Ecto neural progenitor cell (in vitro differentiated cells): Measurements from ENCODE around the gene KRT38.
"Not testable (repeated sequence)": the region's sequence is repeated elsewhere in the genome, so short reads cannot be mapped to it uniquely, and the experiment has no call there.

Experiments used
- DNase-seq: peaks from one replicate; pipeline ENCODE4 v3.0.0-alpha.2; 2018; ENCODE audit warnings: low spot score

KRT38 gene

DNA sequence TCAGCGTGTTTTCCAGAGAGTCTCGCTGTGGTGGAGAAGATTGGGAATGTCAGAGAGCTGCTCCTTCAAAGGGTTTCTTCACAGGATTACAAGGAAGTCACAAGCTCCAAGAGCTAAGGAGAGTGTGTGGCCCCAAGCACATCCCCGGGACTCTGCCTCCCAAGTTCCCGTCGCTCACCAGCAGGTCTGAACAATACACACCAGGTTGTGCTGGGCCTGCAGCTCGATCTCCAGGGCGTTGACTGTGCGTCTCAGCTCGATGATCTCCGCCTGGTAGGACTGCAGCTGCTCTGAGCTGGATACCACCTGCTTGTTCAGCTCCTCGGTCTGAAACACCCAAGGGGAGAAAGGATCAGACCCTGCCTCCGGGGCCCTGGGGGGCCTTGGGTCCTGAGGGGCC is 45.7 kb downstream of the KRT38 start:
- not testable (repeated sequence) for DNase-seq

- no peak for DNase-seq
Observed at GRCh38 chr17:41394254-41394996, 46.4 kb downstream of the KRT38 start.

GRCh38 chr17:41393826-41394225 is 47.0 kb downstream of the KRT38 start:
- no peak for DNase-seq

DNA sequence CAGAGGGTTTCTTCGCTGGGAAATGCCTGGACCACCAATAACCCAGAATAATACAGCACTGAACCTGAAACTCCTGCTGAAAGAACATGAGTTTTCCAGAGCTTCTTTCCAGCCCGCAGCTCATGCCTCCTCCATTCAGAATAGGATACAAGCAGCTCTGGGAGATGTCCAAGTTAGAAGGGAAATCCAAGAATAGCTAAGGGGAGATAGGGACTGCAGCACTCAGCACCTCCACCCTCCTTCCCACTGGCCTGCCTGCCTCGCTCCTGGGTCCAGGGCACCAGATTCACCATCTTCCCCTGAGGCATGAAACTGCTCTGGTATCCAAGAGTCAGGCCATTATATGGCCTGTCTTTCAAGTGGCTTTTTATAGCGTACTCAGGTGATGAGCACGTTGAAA is 47.5 kb downstream of the KRT38 start:
- no peak for DNase-seq

DNA sequence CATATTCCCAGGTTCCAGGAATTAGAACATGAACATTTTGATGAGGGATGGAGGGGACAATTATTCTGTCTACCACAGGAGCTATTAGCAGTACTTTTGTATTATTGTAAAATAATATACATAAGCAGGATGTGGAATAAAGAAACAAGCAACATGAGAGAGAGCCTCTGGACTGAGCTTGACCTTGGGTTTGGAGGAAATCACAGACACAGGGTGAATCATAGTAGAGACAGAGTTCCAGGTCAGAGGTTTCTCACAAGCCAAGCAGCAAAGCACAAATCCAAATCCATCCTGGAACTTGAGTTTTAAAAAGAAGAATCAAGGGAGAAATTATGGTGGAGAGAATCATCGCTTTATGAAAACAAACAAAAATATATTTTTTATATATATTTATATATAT is 48.5 kb downstream of the KRT38 start:
- no peak for DNase-seq

GRCh38 chr17:41391535-41391934 is 49.2 kb downstream of the KRT38 start:
- DNase-seq = no peak

DNA sequence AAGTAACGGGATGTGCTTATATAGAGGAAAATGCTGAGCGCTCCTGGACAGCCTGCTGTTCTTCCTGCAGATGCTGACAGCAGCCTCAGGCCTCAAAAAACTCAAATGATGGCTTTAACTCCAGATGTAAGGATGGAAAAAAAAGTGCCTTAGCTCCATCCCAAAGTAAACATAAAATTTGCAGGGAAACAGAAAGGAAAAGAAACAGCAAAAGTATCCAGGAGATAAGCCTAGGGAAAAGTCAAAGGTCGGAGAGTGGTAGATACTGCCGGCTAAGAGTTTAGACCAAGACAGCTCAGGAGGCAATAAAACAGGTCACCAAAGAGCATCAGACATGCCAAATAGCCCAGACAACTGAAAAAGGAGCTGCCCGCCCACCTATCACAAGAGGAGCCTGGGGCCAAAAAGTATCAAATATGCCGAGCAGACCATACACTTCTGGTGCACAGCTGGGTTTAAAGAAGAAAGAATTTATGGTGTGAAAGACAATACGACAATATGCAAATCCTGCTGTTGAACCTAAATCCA is 50.3 kb downstream of the KRT38 start:
- DNase-seq = no peak

GRCh38 chr17:41387670-41388069 is 53.1 kb downstream of the KRT38 start:
- no peak for DNase-seq

- DNase-seq = no peak
Observed at GRCh38 chr17:41386227-41386626, 54.6 kb downstream of the KRT38 start.
